IPS-NIHi7 (cell line): ENCODE results near the gene WDPCP.
"Not testable (repeated sequence)": the region's sequence is repeated elsewhere in the genome, so short reads cannot be mapped to it uniquely, and the experiment has no call there.

Experiments used
- DNase-seq: peaks from one replicate; pipeline ENCODE4 v3.0.0; 2012; ENCODE audit warnings: mixed read lengths; ENCODE audit errors: extremely low spot score

The WDPCP gene, protein sequence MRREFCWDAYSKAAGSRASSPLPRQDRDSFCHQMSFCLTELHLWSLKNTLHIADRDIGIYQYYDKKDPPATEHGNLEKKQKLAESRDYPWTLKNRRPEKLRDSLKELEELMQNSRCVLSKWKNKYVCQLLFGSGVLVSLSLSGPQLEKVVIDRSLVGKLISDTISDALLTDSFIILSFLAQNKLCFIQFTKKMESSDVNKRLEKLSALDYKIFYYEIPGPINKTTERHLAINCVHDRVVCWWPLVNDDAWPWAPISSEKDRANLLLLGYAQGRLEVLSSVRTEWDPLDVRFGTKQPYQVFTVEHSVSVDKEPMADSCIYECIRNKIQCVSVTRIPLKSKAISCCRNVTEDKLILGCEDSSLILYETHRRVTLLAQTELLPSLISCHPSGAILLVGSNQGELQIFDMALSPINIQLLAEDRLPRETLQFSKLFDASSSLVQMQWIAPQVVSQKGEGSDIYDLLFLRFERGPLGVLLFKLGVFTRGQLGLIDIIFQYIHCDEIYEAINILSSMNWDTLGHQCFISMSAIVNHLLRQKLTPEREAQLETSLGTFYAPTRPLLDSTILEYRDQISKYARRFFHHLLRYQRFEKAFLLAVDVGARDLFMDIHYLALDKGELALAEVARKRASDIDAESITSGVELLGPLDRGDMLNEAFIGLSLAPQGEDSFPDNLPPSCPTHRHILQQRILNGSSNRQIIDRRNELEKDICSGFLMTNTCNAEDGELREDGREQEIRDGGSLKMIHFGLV

DNA sequence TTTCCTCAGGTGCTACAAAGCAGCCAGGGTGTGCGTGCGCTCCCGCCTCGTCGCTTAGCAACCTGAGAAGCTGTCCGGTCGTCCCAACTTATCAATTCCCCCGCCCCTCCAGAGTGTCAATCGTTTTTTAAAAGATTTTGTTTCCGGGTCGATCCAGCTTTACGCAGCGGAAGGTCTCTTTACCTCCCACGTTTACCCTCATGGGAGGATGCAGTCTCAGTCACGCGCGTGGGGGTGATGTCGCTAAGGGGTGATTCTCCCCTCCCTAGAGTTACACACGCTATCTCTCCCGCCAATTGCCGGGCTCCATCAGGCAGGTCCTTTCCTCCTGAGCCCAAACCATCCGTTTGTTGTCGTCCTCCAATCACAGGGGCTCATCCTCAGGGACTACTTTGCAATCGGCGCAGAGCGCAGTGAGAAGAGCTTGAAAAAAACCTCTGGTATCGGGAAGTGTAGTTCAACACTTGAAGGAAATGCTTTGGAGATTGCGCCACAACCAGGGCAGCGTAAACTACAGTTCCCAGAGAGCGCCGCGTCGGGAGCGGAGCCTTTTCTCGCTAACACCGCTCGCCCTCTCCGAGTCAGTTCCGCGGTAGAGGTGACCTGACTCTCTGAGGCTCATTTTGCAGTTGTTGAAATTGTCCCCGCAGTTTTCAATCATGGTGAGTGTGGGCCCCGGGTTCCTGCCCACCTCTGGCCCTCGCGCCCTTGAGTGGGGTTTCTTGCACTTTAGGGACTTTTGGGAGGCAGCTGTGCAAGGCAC is at the start of gene WDPCP, which contains the start of gene MDH1:
Gene WDPCP, minus strand, starts transcription at position 93 of the 763 bp plus-strand sequence. CDS start 206 bp downstream, outside the sequence.
Gene MDH1, plus strand, starts transcription at position 579 of the 763 bp plus-strand sequence. Its CDS starts 81 bp downstream, at position 660.
- peak; percentile 87 for DNase-seq

DNA sequence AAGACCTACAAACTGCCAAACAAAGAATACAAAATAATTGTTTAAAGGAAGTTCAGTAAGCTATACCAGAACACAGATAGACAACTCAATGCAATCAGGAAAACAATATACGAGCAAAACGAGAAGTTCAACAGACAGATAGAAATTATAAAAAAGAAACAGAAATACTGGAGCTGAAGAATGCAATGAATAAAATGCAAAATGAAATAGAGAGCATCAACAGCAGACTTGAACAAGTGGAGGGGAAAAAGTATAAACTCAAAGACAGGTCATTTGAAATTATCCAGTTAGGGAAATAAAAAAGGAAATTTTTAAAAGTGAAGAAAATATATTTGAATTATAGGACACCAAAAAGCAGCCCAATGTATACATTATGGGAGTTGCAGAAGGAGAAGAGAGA is 44.1 kb upstream of the WDPCP start:
- DNase-seq, result no peak

DNA sequence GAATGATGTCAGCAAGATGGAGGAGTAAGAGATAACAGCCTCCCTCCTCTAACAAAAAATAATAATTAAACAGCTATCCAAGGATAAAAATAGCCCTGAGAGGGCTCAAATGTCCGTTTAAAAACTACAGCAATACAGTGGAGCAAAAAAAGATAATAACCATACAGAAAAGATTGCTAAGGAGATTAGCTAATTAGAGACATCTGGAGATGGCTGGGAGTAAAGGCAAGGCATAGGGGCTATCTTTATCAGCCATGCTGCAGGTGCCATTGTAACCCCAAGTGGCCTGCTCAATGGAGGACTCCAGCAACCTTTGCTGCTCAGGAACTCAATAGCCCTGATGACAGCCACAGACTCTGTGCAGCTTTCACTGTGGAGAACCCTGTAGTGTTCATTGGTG is 43.2 kb upstream of the WDPCP start:
- DNase-seq, result no peak

DNA sequence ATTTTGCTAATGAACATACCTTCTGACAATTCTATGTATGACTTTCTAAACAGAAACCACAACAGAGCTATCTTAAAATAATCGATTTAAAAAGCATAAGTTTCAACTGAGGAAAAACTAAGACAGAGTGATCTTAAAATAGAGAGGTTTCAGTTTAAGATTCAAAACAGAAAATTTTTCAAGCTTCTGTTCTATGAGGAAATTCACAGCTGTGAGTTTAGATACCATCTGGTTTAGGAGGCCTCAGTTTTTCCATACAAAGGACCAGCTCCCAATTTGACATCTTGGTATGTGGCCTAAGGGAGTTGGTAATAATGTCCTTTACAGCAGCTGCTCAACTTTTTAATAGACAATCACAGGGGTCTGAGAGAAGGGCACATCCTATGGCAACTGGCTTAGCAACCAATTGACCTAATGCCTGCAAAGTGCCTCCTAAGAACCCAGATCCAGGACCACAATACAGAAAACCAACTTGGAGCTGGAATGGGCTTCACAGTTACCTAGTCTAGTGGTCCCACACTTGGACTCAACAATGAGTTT is 40.2 kb upstream of the WDPCP start:
- DNase-seq, result no peak

DNA sequence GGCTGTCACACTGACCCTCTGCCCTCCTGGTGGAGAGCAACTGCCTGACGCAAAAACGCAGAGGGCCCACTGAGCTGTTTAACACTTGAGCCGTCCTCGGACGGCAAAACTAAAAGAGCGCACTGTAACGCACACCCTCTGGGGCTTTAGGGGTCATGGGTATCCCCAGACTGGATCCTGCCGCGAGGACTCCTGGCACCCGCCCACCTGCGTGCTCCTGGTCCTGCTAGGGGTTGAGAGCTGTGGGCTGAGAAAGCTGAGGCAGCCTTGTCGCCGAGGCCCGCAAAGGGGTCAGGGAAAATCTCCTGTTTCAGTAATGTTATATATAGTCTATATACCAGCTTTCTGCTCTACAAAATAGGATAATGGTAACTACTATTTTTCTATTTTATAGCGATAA is 39.6 kb upstream of the WDPCP start:
- DNase-seq, result no peak

DNA sequence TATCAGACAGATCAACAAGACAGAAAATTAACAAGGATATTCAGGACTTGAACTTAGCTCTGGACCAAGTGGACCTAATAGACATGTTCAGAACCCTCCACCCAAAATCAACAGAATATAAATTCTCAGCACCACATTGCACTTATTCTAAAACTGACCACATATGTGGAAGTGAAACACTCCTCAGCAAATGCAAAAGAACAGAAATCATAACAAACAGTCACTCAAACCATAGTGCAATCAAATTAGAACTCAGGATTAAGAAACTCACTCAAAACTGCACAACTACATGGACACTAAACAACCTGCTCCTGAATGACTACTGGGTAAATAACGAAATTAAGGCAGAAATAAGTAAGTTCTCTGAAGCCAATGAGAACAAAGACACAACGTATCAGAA is 35.5 kb upstream of the WDPCP start:
- DNase-seq, result not testable (repeated sequence)

DNA sequence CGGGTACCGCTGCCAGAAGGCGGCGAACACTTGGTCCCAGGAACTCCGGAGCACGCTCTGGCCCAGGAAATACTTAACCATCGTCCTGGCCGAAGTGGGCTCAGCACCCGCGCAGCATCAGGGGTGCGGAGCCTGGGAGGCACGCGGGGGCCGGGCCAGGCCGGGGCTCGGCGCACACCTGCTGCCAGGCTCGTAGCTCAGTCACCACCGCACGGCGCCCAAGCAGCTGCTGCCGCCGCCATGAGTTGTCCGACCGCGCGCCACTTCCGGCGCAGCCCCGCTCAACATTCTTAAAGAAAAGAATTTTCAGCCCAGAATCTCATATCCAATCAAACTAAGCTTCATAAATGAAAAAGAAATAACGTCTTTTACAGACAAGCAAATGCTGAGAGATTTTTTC is 34.5 kb upstream of the WDPCP start:
- no peak for DNase-seq

DNA sequence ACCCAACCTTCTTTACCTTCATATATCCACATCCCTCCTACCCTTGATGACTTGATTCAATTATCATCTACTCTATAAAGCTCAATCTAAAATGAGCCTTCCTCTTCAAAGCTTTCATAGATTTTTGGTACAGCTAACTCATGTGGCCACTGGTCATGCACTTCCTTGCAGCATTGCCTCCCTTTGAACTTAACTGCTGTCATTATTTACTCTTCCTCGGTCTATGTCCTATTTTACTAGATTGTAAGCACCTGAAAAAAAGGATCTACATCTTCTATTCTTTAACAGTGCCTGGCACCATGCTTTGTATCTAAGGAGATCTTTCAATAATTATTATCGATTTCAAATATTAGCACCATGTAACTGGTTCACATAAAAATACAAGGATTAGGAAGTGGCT is 31.1 kb upstream of the WDPCP start:
- DNase-seq, result no peak

DNA sequence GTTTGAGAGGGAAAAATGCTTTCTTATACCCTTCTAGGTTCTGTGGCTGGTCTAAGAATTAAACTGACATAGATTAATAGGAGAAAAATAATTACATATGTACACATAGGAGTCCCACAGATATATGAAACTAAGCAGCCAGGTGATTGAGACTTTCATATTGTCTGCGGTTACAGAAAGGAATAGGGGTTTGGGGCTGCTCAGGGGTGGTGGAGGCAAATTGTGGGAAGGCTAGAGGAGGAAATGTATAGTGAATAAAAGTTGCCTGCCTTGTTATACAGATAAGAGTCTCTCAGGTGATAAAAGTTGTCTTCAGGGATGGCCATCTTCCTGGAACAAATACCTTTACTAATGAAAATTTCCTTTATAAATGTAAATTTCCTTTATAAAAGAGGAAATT is 29.1 kb upstream of the WDPCP start:
- no peak for DNase-seq

DNA sequence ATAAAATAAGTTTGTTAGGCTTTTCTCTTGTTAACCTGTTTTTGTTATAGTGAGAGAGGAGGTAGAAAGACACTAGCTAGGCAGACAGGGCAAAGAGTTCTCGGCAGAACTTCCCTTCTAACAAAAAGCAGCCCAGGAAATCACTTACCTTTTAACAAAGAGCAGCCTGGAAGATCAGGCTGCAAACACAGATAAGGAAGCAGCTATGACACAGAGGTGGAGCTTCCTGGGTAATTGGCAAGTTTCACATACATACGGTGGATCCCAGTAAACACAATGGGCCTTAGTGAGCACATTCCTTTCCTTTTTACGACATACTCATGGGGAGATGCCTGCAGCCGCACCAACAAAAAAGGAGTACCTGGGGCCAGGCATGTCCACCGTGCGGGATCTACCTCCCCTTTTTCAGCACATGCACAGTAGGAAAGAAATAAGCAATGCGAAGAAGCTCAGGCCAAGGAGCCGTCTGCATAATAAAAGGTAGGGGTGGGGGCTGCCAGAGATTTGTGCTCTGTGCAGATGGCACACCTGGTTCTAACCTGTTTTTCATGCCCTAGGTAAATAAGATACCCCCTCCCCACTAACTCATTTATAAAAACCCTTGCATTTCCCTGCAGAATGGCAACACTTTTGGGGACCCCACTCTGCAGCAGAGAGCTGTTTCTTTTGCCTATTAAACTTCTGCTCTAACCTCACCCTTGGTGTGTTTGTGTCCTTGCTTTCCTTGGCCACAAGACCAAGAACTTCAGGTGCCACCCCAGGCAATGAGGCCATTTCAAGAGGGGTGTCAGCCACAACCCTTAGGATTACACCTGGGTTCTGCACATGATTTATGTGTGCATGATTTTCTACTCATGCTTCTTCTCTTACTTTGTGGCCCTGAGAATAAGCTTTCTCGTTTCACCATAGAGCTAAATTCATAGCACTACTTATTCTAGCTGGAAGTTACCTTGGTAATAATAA is 27.0 kb upstream of the WDPCP start:
- DNase-seq, result peak; percentile 57

DNA sequence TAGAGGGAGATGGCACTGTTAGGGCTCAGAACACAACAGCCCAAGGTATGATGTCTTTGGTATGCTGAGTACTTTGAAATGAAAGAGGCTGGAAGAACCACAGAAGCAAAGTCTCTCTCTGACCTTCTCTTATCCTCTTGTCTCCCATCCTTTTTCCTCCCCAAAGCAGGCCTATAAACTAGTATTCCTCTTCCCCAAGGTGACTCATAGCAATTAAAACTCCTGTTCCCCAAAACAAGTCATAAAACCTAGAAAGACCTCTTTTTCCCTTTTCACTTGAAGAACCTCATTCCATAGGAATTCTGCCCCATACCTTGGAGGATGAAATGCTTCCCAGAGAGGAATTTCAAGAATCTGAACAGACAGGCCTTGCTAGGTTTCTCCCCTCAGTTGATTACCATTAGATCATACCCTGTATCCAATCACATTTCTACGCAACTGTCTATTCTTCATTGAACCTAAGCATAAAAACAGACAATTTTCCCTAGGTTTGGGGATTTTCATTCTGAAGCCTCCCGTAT is 26.2 kb upstream of the WDPCP start:
- DNase-seq, result peak; percentile 49

DNA sequence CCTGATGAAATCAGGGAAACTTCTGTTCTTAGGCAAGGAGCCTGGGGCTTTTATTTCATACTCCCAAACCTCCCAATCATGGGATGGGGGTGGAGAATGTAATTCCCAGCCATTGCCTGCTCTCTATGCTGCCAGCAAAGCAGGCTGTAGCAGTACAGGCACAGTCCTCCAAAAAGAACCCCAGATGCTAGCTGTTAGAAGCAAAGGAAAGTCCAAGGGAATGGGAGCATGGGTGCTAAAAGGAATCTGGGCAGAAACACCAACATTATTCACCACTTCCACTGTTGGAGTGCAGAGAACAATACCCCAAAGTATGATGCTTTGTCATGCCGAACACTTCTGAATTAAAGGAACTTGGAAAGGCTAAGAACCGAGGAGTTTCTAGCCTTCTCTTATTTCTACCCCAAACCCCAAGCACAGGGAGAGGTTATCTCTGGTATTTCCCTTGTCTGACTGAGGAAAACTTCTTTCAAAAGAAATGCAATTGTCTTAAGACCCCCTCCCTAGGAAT is 25.2 kb upstream of the WDPCP start:
- DNase-seq, result no peak

DNA sequence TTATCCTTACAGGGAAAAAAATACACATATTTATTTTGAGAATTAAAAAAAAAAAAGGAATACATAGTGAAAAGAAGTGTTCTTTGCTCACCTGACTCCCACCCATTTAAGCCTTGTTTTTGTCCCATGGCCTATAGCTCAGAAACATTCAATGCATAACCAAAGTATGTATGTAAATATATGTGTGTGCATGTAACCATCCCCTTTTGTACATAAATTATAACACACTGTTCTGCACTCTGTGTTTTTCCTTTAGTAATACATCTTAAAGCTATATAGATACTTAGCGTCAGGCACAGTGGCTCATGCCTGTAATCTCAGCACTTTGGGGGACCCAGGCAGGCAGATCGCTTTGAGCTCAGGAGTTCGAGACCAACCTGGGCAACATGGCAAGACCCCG is 22.2 kb upstream of the WDPCP start:
- DNase-seq, result no peak

DNA sequence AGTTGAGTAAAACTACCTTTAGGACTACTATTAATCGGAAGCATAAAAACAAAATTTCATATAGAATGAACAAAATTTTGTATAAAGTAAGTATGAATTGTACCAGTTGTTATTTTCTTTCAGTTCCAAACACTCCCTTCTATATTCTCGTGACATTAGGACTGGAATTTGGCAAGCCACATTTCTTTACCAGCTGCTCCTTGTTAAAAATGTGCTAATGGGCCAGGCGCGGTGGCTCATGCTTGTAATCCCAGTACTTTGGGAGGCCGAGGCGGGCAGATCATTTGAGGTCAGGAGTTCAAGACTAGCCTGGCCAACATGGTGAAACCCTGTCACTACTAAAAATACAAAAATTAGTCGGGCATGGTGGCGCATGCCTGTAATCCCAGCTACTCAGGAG is 20.6 kb upstream of the WDPCP start:
- DNase-seq, result not testable (repeated sequence)

DNA sequence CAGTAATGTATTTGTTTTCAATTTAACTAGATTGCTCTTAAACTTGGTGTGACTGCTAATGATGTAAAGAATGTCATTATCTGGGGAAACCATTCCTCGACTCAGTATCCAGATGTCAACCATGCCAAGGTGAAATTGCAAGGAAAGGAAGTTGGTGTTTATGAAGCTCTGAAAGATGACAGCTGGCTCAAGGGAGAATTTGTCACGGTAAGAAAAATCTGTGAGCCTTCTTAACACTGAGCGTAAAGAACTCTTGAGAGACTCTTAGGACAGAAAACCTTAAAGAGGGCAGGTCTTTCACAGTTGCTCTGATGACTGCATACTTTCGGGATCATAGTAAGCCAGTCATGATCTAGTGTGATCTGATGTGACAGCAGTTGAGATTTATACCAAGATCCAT is 16.4 kb upstream of the WDPCP start:
- no peak for DNase-seq

DNA sequence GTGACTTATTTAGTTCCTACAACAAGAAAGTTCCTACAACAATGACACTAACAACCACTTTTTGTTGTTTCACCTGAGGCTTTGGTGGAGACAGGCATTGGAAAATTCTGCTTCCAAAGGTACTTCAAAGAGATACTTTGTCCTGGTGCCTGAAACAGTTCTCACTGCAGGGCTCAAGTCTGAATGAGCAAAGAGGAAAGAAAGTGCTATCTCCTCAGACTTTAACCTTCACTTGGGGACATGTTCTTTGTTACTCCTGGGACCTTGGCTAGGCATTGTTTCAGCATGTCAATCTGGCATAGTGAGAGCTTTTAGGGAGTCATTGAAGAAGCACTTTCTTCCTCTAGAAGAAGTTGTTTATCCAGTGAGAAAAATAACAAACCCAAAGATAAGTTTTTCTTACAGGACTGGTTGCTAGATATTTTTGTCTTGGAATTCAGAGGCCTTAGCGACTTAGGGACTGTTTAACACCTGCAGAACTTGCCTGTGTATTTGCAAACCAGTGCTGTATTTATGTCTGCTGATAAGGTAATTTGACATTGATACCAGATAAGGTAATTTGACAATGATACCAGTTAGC is 12.7 kb upstream of the WDPCP start:
- no peak for DNase-seq

DNA sequence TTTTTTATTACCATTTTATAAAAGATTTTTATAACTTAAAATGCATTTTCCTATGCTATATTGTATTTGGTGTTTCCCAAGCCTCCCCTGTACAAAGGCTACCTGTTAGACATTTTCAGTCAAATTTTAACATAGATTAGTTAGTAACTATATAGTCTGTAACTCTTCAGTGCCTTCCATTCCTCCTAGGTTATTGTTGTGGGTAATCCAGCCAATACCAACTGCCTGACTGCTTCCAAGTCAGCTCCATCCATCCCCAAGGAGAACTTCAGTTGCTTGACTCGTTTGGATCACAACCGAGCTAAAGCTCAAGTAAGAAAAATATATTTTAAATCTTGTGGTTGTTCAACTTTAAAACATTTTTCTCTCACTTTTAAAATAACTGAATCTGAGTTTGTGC is 10.7 kb upstream of the WDPCP start:
- no peak for DNase-seq

DNA sequence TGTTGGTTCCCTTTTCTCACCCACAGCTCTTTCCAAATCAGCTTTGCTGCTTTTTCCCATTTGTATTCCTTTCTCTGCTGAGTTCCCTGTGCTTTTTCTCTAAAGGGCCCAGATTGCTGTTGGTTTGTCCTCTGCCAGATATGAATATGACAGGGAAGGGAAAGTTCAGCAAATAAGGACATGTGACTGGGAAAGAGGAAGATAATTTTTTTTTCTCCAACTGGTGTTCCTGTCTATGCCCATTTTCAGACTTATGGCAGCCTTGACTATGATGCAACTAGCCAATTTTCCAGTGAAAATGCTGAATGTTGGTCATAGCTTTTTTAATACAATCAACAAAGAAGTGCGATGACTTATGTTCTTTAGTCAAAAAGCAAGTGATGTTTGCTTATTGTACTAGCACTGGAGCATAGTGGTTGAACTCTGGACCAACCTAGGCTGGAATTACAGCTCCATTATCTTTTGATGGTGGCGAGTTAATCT is 8.2 kb upstream of the WDPCP start:
- no peak for DNase-seq

DNA sequence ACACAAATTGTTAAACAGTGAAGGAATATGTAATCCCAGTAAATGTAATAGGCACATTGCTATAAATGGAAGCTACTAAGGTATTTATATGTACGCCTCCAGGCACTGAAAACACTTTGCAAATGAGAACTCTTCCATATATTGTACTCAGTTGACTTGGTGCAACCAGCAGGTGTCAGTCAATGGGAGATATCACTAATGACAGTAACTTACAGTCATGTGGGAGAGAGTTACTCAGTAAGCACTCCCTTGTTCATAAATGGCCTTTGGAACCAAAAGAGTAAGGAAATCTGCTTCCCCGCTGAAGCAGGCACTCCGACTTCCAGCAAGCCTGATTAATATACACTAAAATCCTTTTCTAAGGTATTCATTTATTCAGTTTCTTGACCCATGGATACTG is 6.4 kb upstream of the WDPCP start:
- DNase-seq, result no peak
